GM12878 (cell line): ENCODE results near the gene SUPT4H1. TPM values are rescaled to one million over a fixed set of nuclear protein-coding genes. Genes with fewer than 3 reads are reported as not detected.

Source experiments
- BCL11A ChIP-seq: IDR thresholded peaks from 2 replicates; pipeline ENCODE4 v1.6.1; 2011; ENCODE audit warnings: low read depth, low read length
- BHLHE40 ChIP-seq, 2 experiments: fragments of 450-650 bp in 1 of 2; IDR thresholded peaks; 2 replicates each; pipeline ENCODE4 v1.6.1; 2011 to 2017; ENCODE audit warnings: low read depth in 2 of 2, borderline replicate concordance in 1 of 2, improper control_type of control experiment in 1 of 2, low read length in 1 of 2, mild to moderate bottlenecking in 1 of 2
- CBFB ChIP-seq: IDR thresholded peaks from 2 replicates; pipeline ENCODE4 v1.6.1; 2016; ENCODE audit warnings: antibody characterized with exemption, low read depth
- CREM ChIP-seq: IDR thresholded peaks from 2 replicates; pipeline ENCODE4 v1.6.1; 2014; ENCODE audit warnings: antibody characterized with exemption, low read depth
- HCFC1 ChIP-seq: fragments of 150-350 bp; IDR thresholded peaks from 2 replicates; pipeline ENCODE4 v1.6.1; 2014; ENCODE audit warnings: low read length
- IKZF1 ChIP-seq: fragments of 450-650 bp; conservative IDR thresholded peaks from 2 replicates; pipeline ENCODE4 v1.6.1; 2017; ENCODE audit warnings: antibody characterized with exemption, mild to moderate bottlenecking
- IRF4 ChIP-seq: IDR thresholded peaks from 2 replicates; pipeline ENCODE4 v1.6.1; 2011; ENCODE audit warnings: low read depth, low read length
- NFIC ChIP-seq: IDR thresholded peaks from 2 replicates; pipeline ENCODE4 v1.6.1; 2012; ENCODE audit warnings: low read depth, mild to moderate bottlenecking, inconsistent platforms, low read length, moderate library complexity
- NFYA ChIP-seq: IDR thresholded peaks from 2 replicates; pipeline ENCODE4 v1.6.1; 2011; ENCODE audit warnings: low read depth, mild to moderate bottlenecking, low read length, improper control_type of control experiment, borderline replicate concordance
- NR2C1 ChIP-seq: fragments of 450-650 bp; IDR thresholded peaks from 2 replicates; pipeline ENCODE4 v1.6.1; 2017; ENCODE audit warnings: antibody characterized with exemption, mild to moderate bottlenecking, moderate library complexity
- NR2F1 ChIP-seq: fragments of 450-650 bp; conservative IDR thresholded peaks from 2 replicates; pipeline ENCODE4 v1.6.1; 2017; ENCODE audit warnings: mild to moderate bottlenecking
- PAX8 ChIP-seq: fragments of 450-650 bp; IDR thresholded peaks from 2 replicates; pipeline ENCODE4 v1.6.1; 2017; ENCODE audit warnings: mild to moderate bottlenecking, moderate library complexity
- PML ChIP-seq: IDR thresholded peaks from 2 replicates; pipeline ENCODE4 v1.6.1; 2012; ENCODE audit warnings: low read length, inconsistent platforms
- POU2F2 ChIP-seq: IDR thresholded peaks from 3 replicates; pipeline ENCODE4 v1.6.1; 2011; ENCODE audit warnings: low read depth, mild to moderate bottlenecking, low read length, borderline replicate concordance
- RAD21 ChIP-seq: IDR thresholded peaks from 2 replicates; pipeline ENCODE4 v1.6.1; 2011; ENCODE audit warnings: mild to moderate bottlenecking, low read depth, low read length, moderate library complexity; ENCODE audit not compliant: insufficient read depth
- RELA ChIP-seq: fragments of 450-650 bp; IDR thresholded peaks from 2 replicates; pipeline ENCODE4 v1.8.0; 2014; ENCODE audit warnings: borderline replicate concordance; ENCODE audit not compliant: partially characterized antibody
- SIX5 ChIP-seq: IDR thresholded peaks from 2 replicates; pipeline ENCODE4 v1.6.1; 2011; ENCODE audit warnings: mild to moderate bottlenecking, low read depth, low read length, moderate library complexity; ENCODE audit not compliant: severe bottlenecking
- SP1 ChIP-seq: IDR thresholded peaks from one replicate; pipeline ENCODE4 v1.6.1; 2011; ENCODE audit warnings: low read depth, low read length
- TCF12 ChIP-seq: IDR thresholded peaks from 2 replicates; pipeline ENCODE4 v1.6.1; 2011; ENCODE audit warnings: low read depth, mild to moderate bottlenecking, low read length
- ZBED1 ChIP-seq: IDR thresholded peaks from 2 replicates; pipeline ENCODE4 v1.6.1; 2016; ENCODE audit warnings: borderline replicate concordance
- ZBTB33 ChIP-seq: fragments of 450-650 bp; IDR thresholded peaks from 2 replicates; pipeline ENCODE4 v1.6.1; 2017; ENCODE audit warnings: mild to moderate bottlenecking
- ZNF24 ChIP-seq: fragments of 450-650 bp; IDR thresholded peaks from 2 replicates; pipeline ENCODE4 v1.6.1; 2017; ENCODE audit warnings: antibody characterized with exemption, mild to moderate bottlenecking
- ZNF592 ChIP-seq: fragments of 450-650 bp; IDR thresholded peaks from 2 replicates; pipeline ENCODE4 v1.6.1; 2017; ENCODE audit warnings: mild to moderate bottlenecking, moderate library complexity
- polyA plus RNA-seq, 11 experiments: library from polyadenylated mRNA; depleted of rRNA in 4 of 11; unstranded in 6 of 11; stranded (reverse) in 5 of 11; fragments of >200 nt; fragmentation: Nextera tagmentation in 4 of 11; fragmentation: Illumina TruSeq in 1 of 11; extraction: Ambion mirVana in 4 of 11; extraction: Trizol in 1 of 11; gene quantifications; 1 replicate in 1 of 11; 2 replicates in 10 of 11; pipeline versions ENCODE4 v1.2.1 to v1.2.3, GENCODE V29; 2011 to 2016; ENCODE audit warnings: inconsistent platforms in 2 of 11, missing spikeins in 2 of 11, low read depth in 1 of 11
- total RNA-seq, 4 experiments: library from RNA; depleted of rRNA in 3 of 4; stranded (reverse); fragments of >200 nt in 3 of 4; fragmentation: Illumina TruSeq in 1 of 4; extraction: Trizol in 1 of 4; gene quantifications; 2 replicates each; pipeline versions ENCODE4 v1.2.1 to v1.2.3, GENCODE V29; 2013 to 2021

The SUPT4H1 gene
- total and polyA plus RNA-seq, 10 of the 15 experiments (the other 5 are each of a cell fraction or from before 2014, with no cell fraction given): 83.8 to 293 (median 128) TPM

- TF ChIP-seq CREM (peak; percentile 74; the same call in 1 of the 2 replicates), ZNF24 (0 out of 2 replicates have a peak, but pooled peaks have one; percentile 44), NFYA (no peak), RAD21 (peak; percentile 44), SIX5 (no peak), POU2F2 (peak; percentile 99), IKZF1 (peak; percentile 79), HCFC1 (peak; percentile 46; the same call in 1 of the 2 replicates), ZBED1 (peak; percentile 99), RELA (no peak), BHLHE40 (IDR thresholded peaks at IDR 0.05; ENCODE audit: borderline replicate concordance in 1 of 2, low read depth in 2 of 2, low read length in 1 of 2) (peak; percentile 82 to 84), IRF4 (peak; percentile 64), NR2C1 (0 out of 2 replicates have a peak, but pooled peaks have one; percentile 25), PAX8 (no peak), ZNF592 (no peak), ZBTB33 (no peak; the same call in 1 of the 2 replicates), PML (no peak), BCL11A (peak; percentile 74), NR2F1 (peak; percentile 72), SP1 (peak; percentile 19), CBFB (peak; percentile 96), NFIC (no peak), TCF12 (no peak)
These were observed 22.8 kb downstream of the SUPT4H1 start (continued) for GRCh38 chr17:58329035-58329809.
